ENCODE results near the gene TDRD5.
"Not testable (repeated sequence)": the region's sequence is repeated elsewhere in the genome, so short reads cannot be mapped to it uniquely, and the experiment has no call there.

The TDRD5 gene

GRCh38 chr1:179599623-179600249 lies 8.1 kb downstream of the TDRD5 start:
- peak; percentile 10 for DNase-seq

- no peak for DNase-seq
Measured at GRCh38 chr1:179601093-179601492, 9.5 kb downstream of the TDRD5 start.

- no peak for DNase-seq
Measured at GRCh38 chr1:179612361-179612760, 20.7 kb downstream of the TDRD5 start.

- DNase-seq = no peak
Measured at GRCh38 chr1:179630719-179631118, 39.1 kb downstream of the TDRD5 start.

- DNase-seq = no peak
Measured at GRCh38 chr1:179632868-179633267, 41.2 kb downstream of the TDRD5 start.

- DNase-seq = no peak
Measured at GRCh38 chr1:179637211-179637860, 45.7 kb downstream of the TDRD5 start.

GRCh38 chr1:179661018-179661417 lies 69.4 kb downstream of the TDRD5 start:
- DNase-seq = no peak

- DNase-seq = no peak
Measured at GRCh38 chr1:179663810-179664209, 72.2 kb downstream of the TDRD5 start.

- no peak for DNase-seq
Measured at GRCh38 chr1:179677882-179678281, 86.2 kb downstream of the TDRD5 start.

- not testable (repeated sequence) for DNase-seq
Measured at GRCh38 chr1:179694530-179694929, 102.9 kb downstream of the TDRD5 start.

GRCh38 chr1:179702946-179703539 lies 111.4 kb downstream of the TDRD5 start:
- no peak for DNase-seq

GRCh38 chr1:179706339-179706941 lies 114.8 kb downstream of the TDRD5 start:
- no peak for DNase-seq

- no peak for DNase-seq
Measured at GRCh38 chr1:179707406-179707805, 115.8 kb downstream of the TDRD5 start.

GRCh38 chr1:179708434-179709195 lies 117.0 kb downstream of the TDRD5 start:
- DNase-seq = no peak

GRCh38 chr1:179709841-179710329 lies 118.3 kb downstream of the TDRD5 start:
- no peak for DNase-seq

GRCh38 chr1:179714159-179714558 lies 122.5 kb downstream of the TDRD5 start:
- DNase-seq = no peak

- no peak for DNase-seq
Measured at GRCh38 chr1:179714623-179715022, 123.0 kb downstream of the TDRD5 start.

- DNase-seq = no peak
Measured at GRCh38 chr1:179719272-179719671, 127.6 kb downstream of the TDRD5 start.

- no peak for DNase-seq
Measured at GRCh38 chr1:179728271-179728670, 136.6 kb downstream of the TDRD5 start.

GRCh38 chr1:179729881-179730280 lies 138.2 kb downstream of the TDRD5 start:
- no peak for DNase-seq

- no peak for DNase-seq
Measured at GRCh38 chr1:179731643-179732042, 140.0 kb downstream of the TDRD5 start.
